Measurements from ENCODE around the gene GCK.
"Not testable (repeated sequence)": the region's sequence is repeated elsewhere in the genome, so short reads cannot be mapped to it uniquely, and the experiment has no call there.

GCK gene

DNA sequence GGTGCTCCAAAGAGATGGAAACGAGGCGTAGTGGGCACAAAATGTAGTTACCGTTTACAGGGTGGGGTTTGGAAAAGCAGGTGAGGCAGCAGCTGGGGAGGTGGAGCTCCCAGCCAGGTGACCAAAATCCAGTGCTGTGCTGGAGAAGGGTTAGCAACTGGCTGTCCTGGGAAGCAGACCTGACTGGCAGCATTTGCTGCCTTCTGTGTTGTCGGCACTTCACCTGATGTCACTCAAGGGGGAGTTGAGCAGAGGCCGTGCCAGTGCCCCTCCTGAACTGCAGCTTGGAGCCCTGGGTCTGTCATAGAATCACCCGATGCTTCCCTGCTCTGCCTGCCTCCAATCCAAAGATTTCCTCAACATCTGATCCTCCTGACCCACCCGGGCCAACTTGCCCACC lies 12.8 kb downstream of the GCK start:
- Histone ChIP-seq H3K27ac (ENCODE audit: low read length) (no peak overlapping the region), H3K27me3 (ENCODE audit: control insufficient read depth in 1 of 2, insufficient read depth in 2 of 2, low read length in 2 of 2) (peaks cover 2 to 4% of the 10 kb centered on the region in 2 donors), H3K4me3 (ENCODE audit: low read length in 2 of 2) (no peak overlapping the region), H3K9me3 (ENCODE audit: control insufficient read depth in 2 of 2, low read length in 2 of 2) (no peaks in the 10 kb centered on the region), H3K4me1 (ENCODE audit: control insufficient read depth, insufficient read depth, low read length) (no peaks in the 10 kb centered on the region), H3K9ac (ENCODE audit: low read length in 2 of 2) (no peak overlapping the region), H3K36me3 (ENCODE audit: control insufficient read depth in 2 of 2, insufficient read depth in 2 of 2, low read length in 2 of 2) (no peaks in the 10 kb centered on the region)

GRCh38 chr7:44175730-44176129 lies 13.5 kb downstream of the GCK start:
- Histone ChIP-seq H3K4me1 (ENCODE audit: control insufficient read depth, insufficient read depth, low read length) (no peaks in the 10 kb centered on the region), H3K9ac (ENCODE audit: low read length in 2 of 2) (no peak overlapping the region), H3K36me3 (ENCODE audit: control insufficient read depth in 2 of 2, insufficient read depth in 2 of 2, low read length in 2 of 2) (no peaks in the 10 kb centered on the region), H3K27me3 (ENCODE audit: control insufficient read depth in 1 of 2, insufficient read depth in 2 of 2, low read length in 2 of 2) (peaks cover 2 to 4% of the 10 kb centered on the region in 2 donors), H3K4me3 (ENCODE audit: low read length in 2 of 2) (no peak overlapping the region), H3K9me3 (ENCODE audit: control insufficient read depth in 2 of 2, low read length in 2 of 2) (no peaks in the 10 kb centered on the region), H3K27ac (ENCODE audit: low read length) (no peak overlapping the region)

DNA sequence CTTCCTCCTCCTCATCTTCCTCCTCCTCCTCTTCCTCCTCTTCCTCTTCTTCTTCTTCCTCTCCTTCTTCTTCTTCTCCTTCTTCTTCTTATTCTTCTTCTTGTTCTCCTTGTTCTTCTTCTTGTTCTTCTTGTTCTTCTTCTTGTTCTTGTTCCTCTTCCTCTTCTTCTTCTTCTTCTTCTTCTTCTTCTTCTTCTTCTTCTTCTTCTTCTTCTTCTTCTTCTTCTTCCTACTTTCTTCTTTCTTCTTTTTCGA lies 14.6 kb downstream of the GCK start:
- H3K27me3 ChIP-seq (ENCODE audit: control insufficient read depth in 1 of 2, insufficient read depth in 2 of 2, low read length in 2 of 2); H3K9me3 ChIP-seq (ENCODE audit: control insufficient read depth in 2 of 2, low read length in 2 of 2); H3K4me3 ChIP-seq (ENCODE audit: low read length in 2 of 2); H3K27ac ChIP-seq (ENCODE audit: low read length); H3K4me1 ChIP-seq (ENCODE audit: control insufficient read depth, insufficient read depth, low read length); H3K36me3 ChIP-seq (ENCODE audit: control insufficient read depth in 2 of 2, insufficient read depth in 2 of 2, low read length in 2 of 2); H3K9ac ChIP-seq (ENCODE audit: low read length in 2 of 2): not testable (repeated sequence)

DNA sequence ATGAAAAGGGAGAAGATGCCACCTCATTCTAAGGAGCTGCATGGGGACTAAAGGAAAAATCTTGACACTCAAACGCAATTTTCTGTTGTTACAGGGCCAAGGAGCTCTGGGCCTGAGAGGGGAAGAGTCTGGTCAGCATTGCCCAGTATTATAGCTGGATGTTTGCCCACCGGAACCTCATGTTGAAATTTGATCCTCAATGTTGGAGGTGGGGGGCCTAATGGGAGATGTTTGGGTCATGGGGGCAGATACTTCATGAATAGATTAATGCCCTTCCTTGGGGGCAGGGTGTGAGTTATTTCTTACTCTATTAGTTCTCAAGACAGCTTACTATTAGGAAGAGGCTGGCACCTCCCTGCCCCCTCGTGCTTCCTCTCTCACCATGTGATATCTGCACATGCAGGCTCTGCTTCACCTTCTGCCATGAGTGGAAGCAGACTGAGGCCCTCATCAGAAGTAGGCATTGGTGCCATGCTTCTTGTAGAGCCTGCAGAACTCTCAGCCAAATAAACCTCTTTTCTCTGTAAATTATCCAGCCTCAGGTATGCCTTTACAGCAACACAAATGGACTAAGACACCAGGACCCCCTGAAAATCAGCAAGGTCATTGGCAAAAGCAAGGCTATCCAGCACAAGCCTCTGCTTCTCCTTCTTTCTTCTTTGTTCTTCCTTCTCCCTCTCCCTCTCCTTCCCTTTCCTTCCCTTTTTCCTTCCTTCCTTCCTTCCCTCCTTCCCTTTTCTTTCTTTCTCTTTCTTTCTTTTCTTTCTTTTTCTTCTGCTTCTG lies 15.1 kb downstream of the GCK start:
- H3K4me1 ChIP-seq (ENCODE audit: control insufficient read depth, insufficient read depth, low read length) = no peaks in the 10 kb centered on the region

GRCh38 chr7:44172803-44173424 lies 16.3 kb downstream of the GCK start:
- Histone ChIP-seq H3K4me1 (ENCODE audit: control insufficient read depth, insufficient read depth, low read length) (no peaks in the 10 kb centered on the region), H3K9me3 (ENCODE audit: control insufficient read depth in 2 of 2, low read length in 2 of 2) (no peaks in the 10 kb centered on the region), H3K27ac (ENCODE audit: low read length) (no peak overlapping the region), H3K4me3 (ENCODE audit: low read length in 2 of 2) (no peak overlapping the region), H3K27me3 (ENCODE audit: control insufficient read depth in 1 of 2, insufficient read depth in 2 of 2, low read length in 2 of 2) (peaks cover 3 to 4% of the 10 kb centered on the region in 2 donors), H3K9ac (ENCODE audit: low read length in 2 of 2) (no peak overlapping the region), H3K36me3 (ENCODE audit: control insufficient read depth in 2 of 2, insufficient read depth in 2 of 2, low read length in 2 of 2) (no peaks in the 10 kb centered on the region)

More for the DNA sequence above, 15.1 kb downstream of the GCK start:
- Histone ChIP-seq H3K9me3 (ENCODE audit: control insufficient read depth in 2 of 2, low read length in 2 of 2) (no peaks in the 10 kb centered on the region), H3K27me3 (ENCODE audit: control insufficient read depth in 1 of 2, insufficient read depth in 2 of 2, low read length in 2 of 2) (peaks cover 2 to 4% of the 10 kb centered on the region in 2 donors), H3K27ac (ENCODE audit: low read length) (no peak overlapping the region), H3K36me3 (ENCODE audit: control insufficient read depth in 2 of 2, insufficient read depth in 2 of 2, low read length in 2 of 2) (no peaks in the 10 kb centered on the region), H3K4me3 (ENCODE audit: low read length in 2 of 2) (no peak overlapping the region), H3K9ac (ENCODE audit: low read length in 2 of 2) (no peak overlapping the region)

DNA sequence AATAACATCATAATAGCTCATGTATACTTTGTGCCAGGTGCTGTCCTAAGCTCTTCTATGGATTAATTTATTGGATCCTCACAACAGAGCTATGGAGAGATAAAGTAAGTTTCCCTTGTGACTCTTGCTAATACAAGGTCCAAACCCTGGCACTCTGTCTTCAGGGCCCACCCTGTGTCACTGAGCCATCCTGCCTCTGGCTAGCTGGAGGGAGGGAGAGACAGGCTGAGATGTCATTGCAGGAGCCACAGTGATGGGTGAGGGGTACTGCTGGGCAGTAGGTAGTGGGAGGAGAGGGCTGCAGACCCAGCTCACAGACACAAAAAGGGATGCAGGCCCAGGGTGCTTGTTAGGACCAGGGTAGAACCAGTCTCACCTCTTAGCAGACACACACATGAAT lies 16.9 kb downstream of the GCK start:
- Histone ChIP-seq H3K9ac (ENCODE audit: low read length in 2 of 2) (no peak overlapping the region), H3K27me3 (ENCODE audit: control insufficient read depth in 1 of 2, insufficient read depth in 2 of 2, low read length in 2 of 2) (peaks cover 0 to 4% of the 10 kb centered on the region in 2 donors), H3K36me3 (ENCODE audit: control insufficient read depth in 2 of 2, insufficient read depth in 2 of 2, low read length in 2 of 2) (no peaks in the 10 kb centered on the region)

DNA sequence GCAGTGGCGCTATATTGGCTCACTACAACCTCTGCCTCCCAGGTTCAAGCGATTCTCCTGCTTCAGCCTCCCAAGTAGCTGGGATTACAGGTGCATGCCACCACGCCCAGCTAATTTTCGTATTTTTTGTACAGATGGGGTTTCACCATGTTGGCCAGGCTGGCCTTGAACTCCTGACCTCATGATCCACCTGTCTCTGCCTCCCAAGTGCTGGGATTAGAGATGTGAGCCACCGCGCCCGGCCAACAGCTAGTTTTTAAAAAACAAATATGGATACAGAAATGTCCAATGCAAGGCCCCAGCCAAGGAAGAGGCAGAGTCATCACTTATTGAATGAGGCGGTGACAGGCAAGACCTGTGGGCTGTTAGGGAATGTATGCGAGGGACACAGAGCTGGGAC lies 17.3 kb downstream of the GCK start:
- H3K27me3 ChIP-seq (ENCODE audit: control insufficient read depth in 1 of 2, insufficient read depth in 2 of 2, low read length in 2 of 2); H3K4me3 ChIP-seq (ENCODE audit: low read length in 2 of 2); H3K9ac ChIP-seq (ENCODE audit: low read length in 2 of 2); H3K36me3 ChIP-seq (ENCODE audit: control insufficient read depth in 2 of 2, insufficient read depth in 2 of 2, low read length in 2 of 2); H3K9me3 ChIP-seq (ENCODE audit: control insufficient read depth in 2 of 2, low read length in 2 of 2); H3K4me1 ChIP-seq (ENCODE audit: control insufficient read depth, insufficient read depth, low read length); H3K27ac ChIP-seq (ENCODE audit: low read length): not testable (repeated sequence)

More for the DNA sequence above, 16.9 kb downstream of the GCK start:
- Histone ChIP-seq H3K27ac (ENCODE audit: low read length) (no peak overlapping the region), H3K9me3 (ENCODE audit: control insufficient read depth in 2 of 2, low read length in 2 of 2) (no peaks in the 10 kb centered on the region), H3K4me1 (ENCODE audit: control insufficient read depth, insufficient read depth, low read length) (no peaks in the 10 kb centered on the region), H3K4me3 (ENCODE audit: low read length in 2 of 2) (no peak overlapping the region)

GRCh38 chr7:44167920-44168319 lies 21.3 kb downstream of the GCK start:
- Histone ChIP-seq H3K27me3 (ENCODE audit: control insufficient read depth in 1 of 2, insufficient read depth in 2 of 2, low read length in 2 of 2) (peaks cover under 1 to 2% of the 10 kb centered on the region in 2 donors), H3K36me3 (ENCODE audit: control insufficient read depth in 2 of 2, insufficient read depth in 2 of 2, low read length in 2 of 2) (no peaks in the 10 kb centered on the region), H3K9ac (ENCODE audit: low read length in 2 of 2) (no peak overlapping the region), H3K27ac (ENCODE audit: low read length) (no peak overlapping the region), H3K4me3 (ENCODE audit: low read length in 2 of 2) (no peak overlapping the region), H3K4me1 (ENCODE audit: control insufficient read depth, insufficient read depth, low read length) (no peaks in the 10 kb centered on the region), H3K9me3 (ENCODE audit: control insufficient read depth in 2 of 2, low read length in 2 of 2) (no peaks in the 10 kb centered on the region)

GRCh38 chr7:44163591-44163990 lies 25.6 kb downstream of the GCK start:
- Histone ChIP-seq H3K27ac (ENCODE audit: low read length) (no peak overlapping the region), H3K4me3 (ENCODE audit: low read length in 2 of 2) (no peak overlapping the region), H3K27me3 (ENCODE audit: control insufficient read depth in 1 of 2, insufficient read depth in 2 of 2, low read length in 2 of 2) (peaks cover 0 to 2% of the 10 kb centered on the region in 2 donors), H3K4me1 (ENCODE audit: control insufficient read depth, insufficient read depth, low read length) (no peaks in the 10 kb centered on the region), H3K9me3 (ENCODE audit: control insufficient read depth in 2 of 2, low read length in 2 of 2) (no peaks in the 10 kb centered on the region), H3K9ac (ENCODE audit: low read length in 2 of 2) (no peak overlapping the region), H3K36me3 (ENCODE audit: control insufficient read depth in 2 of 2, insufficient read depth in 2 of 2, low read length in 2 of 2) (no peaks in the 10 kb centered on the region)

GRCh38 chr7:44162785-44163395 lies 26.3 kb downstream of the GCK start:
- H3K9ac ChIP-seq (ENCODE audit: low read length in 2 of 2) = no peak overlapping the region
- no peak overlapping the region for H3K27ac ChIP-seq (ENCODE audit: low read length)
- H3K4me1 ChIP-seq (ENCODE audit: control insufficient read depth, insufficient read depth, low read length) = no peaks in the 10 kb centered on the region
- peaks cover 0 to 2% of the 10 kb centered on the region in 2 donors for H3K27me3 ChIP-seq (ENCODE audit: control insufficient read depth in 1 of 2, insufficient read depth in 2 of 2, low read length in 2 of 2)
- H3K4me3 ChIP-seq (ENCODE audit: low read length in 2 of 2) = no peak overlapping the region
- no peaks in the 10 kb centered on the region for H3K36me3 ChIP-seq (ENCODE audit: control insufficient read depth in 2 of 2, insufficient read depth in 2 of 2, low read length in 2 of 2)
- no peaks in the 10 kb centered on the region for H3K9me3 ChIP-seq (ENCODE audit: control insufficient read depth in 2 of 2, low read length in 2 of 2)

GRCh38 chr7:44162179-44162578 lies 27.1 kb downstream of the GCK start:
- Histone ChIP-seq H3K36me3 (ENCODE audit: control insufficient read depth in 2 of 2, insufficient read depth in 2 of 2, low read length in 2 of 2) (no peaks in the 10 kb centered on the region), H3K4me1 (ENCODE audit: control insufficient read depth, insufficient read depth, low read length) (no peaks in the 10 kb centered on the region), H3K4me3 (ENCODE audit: low read length in 2 of 2) (no peak overlapping the region), H3K27me3 (ENCODE audit: control insufficient read depth in 1 of 2, insufficient read depth in 2 of 2, low read length in 2 of 2) (peaks cover 0 to 2% of the 10 kb centered on the region in 2 donors), H3K9ac (ENCODE audit: low read length in 2 of 2) (no peak overlapping the region), H3K27ac (ENCODE audit: low read length) (no peak overlapping the region), H3K9me3 (ENCODE audit: control insufficient read depth in 2 of 2, low read length in 2 of 2) (no peaks in the 10 kb centered on the region)
